ENCODE data around the gene OR52A5.
"Not testable (repeated sequence)": the region's sequence is repeated elsewhere in the genome, so short reads cannot be mapped to it uniquely, and the experiment has no call there.

The OR52A5 gene

DNA sequence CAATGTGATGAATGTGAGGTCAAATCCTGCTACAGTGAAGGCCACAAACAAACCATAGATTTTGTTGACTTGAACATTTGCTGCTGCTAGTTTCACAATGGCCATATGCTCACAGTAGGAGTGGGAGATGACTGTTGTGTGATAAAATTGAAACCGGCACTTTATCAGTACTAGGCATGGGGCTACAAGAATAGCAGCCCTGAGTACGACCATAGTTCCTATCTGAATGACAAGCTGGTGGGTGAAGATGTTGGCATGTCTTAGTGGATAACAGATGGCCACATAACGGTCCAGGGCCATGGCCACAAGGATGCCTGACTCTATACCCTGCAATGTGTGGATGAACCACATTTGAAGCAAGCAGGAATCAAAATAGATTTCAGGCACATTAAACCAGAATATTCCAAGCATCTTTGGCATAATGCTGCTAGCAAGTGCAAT is 13.6 kb upstream of the OR52A5 start:
- Histone ChIP-seq H3K9ac (ENCODE audit: low read length) (no peak overlapping the region), H3K36me3 (ENCODE audit: control insufficient read depth, insufficient read depth, low read length) (no peaks in the 10 kb centered on the region), H3K4me3 (ENCODE audit: low read depth, low read length) (no peak overlapping the region), H3K9me3 (ENCODE audit: control insufficient read depth, insufficient read depth, low read depth, low read length) (no peaks in the 10 kb centered on the region), H3K4me1 (ENCODE audit: control insufficient read depth, insufficient read depth, low read length) (no peaks in the 10 kb centered on the region), H3K27me3 (ENCODE audit: control insufficient read depth, insufficient read depth, low read length) (no peaks in the 10 kb centered on the region), H3K27ac (ENCODE audit: low read depth, low read length) (no peak overlapping the region)

DNA sequence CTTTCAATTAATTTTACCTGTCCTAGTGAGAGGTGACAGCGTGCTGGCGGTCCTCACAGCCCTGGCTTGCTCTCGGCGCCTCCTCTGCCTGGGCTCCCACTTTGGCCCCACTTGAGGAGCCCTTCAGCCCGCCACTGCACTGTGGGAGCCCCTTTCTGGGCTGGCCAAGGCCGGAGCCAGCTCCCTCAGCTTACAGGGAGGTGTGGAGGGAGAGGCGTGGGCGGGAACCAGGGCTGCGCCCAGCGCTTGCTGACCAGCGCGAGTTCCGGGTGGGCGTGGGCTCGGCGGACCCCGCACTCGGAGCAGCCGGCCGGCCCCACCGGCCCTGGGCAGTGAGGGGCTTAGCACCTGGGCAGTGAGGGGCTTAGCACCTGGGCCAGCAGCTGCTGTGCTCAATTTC is 6.0 kb upstream of the OR52A5 start:
- not testable (repeated sequence) for H3K27ac ChIP-seq (ENCODE audit: low read depth, low read length); H3K36me3 ChIP-seq (ENCODE audit: control insufficient read depth, insufficient read depth, low read length); H3K27me3 ChIP-seq (ENCODE audit: control insufficient read depth, insufficient read depth, low read length); H3K9me3 ChIP-seq (ENCODE audit: control insufficient read depth, insufficient read depth, low read depth, low read length); H3K4me3 ChIP-seq (ENCODE audit: low read depth, low read length); H3K9ac ChIP-seq (ENCODE audit: low read length); H3K4me1 ChIP-seq (ENCODE audit: control insufficient read depth, insufficient read depth, low read length)

GRCh38 chr11:5137014-5137413 is 1.1 kb downstream of the OR52A5 start:
- H3K9me3 ChIP-seq (ENCODE audit: control insufficient read depth, insufficient read depth, low read depth, low read length) = no peaks in the 10 kb centered on the region
- peaks cover 14% of the 10 kb centered on the region; the same call in 1 of the 2 replicates for H3K4me1 ChIP-seq (ENCODE audit: control insufficient read depth, insufficient read depth, low read length)
- H3K4me3 ChIP-seq (ENCODE audit: low read depth, low read length) = no peak overlapping the region
- no peaks in the 10 kb centered on the region for H3K36me3 ChIP-seq (ENCODE audit: control insufficient read depth, insufficient read depth, low read length)
- no peak overlapping the region for H3K9ac ChIP-seq (ENCODE audit: low read length)
- no peaks in the 10 kb centered on the region for H3K27me3 ChIP-seq (ENCODE audit: control insufficient read depth, insufficient read depth, low read length)
- H3K27ac ChIP-seq (ENCODE audit: low read depth, low read length) = no peak overlapping the region

GRCh38 chr11:5136261-5136660 is 1.9 kb downstream of the OR52A5 start:
- H3K4me1 ChIP-seq (ENCODE audit: control insufficient read depth, insufficient read depth, low read length) = peaks cover 14% of the 10 kb centered on the region; the same call in 1 of the 2 replicates
- H3K27ac ChIP-seq (ENCODE audit: low read depth, low read length) = no peak overlapping the region
- no peaks in the 10 kb centered on the region for H3K27me3 ChIP-seq (ENCODE audit: control insufficient read depth, insufficient read depth, low read length)
- no peak overlapping the region for H3K9ac ChIP-seq (ENCODE audit: low read length)
- no peaks in the 10 kb centered on the region for H3K36me3 ChIP-seq (ENCODE audit: control insufficient read depth, insufficient read depth, low read length)
- H3K4me3 ChIP-seq (ENCODE audit: low read depth, low read length) = no peak overlapping the region
- no peaks in the 10 kb centered on the region for H3K9me3 ChIP-seq (ENCODE audit: control insufficient read depth, insufficient read depth, low read depth, low read length)

DNA sequence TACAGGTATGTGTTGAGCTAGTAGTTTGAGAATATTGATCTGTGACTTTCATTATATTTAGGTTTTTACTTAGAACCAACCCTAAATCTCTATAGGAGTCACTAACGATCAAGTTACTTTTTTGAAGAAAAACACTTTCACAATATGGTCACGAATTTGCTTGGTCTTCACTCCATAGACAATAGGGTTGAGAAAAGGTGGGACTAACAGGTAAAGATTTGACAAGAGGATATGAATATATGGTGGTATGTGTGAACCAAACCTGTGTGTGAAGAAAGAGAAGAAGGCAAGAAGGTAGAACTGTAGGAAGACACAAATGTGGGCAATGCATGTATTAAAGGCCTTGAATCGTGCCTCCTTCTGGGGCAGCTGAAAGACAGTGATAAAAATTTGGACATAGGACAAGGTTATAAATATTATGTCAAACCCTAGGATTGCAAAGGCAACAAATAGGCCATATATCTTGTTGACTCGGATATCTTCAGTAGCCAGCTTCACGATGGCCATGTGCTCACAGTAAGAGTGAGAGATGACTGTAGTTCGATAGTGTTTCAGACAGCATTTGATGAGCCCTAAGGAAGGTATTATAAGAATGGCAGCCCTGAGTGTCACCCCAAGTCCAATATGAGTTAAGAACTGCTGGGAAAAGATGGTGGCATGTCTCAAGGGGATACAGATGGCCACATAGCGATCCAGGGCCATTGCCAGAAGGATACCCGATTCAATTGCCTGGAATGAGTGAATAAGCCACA is 6.4 kb downstream of the OR52A5 start:
- no peak overlapping the region for H3K4me3 ChIP-seq (ENCODE audit: low read depth, low read length)
- no peaks in the 10 kb centered on the region for H3K36me3 ChIP-seq (ENCODE audit: control insufficient read depth, insufficient read depth, low read length)
- no peaks in the 10 kb centered on the region for H3K9me3 ChIP-seq (ENCODE audit: control insufficient read depth, insufficient read depth, low read depth, low read length)
- no peak overlapping the region for H3K9ac ChIP-seq (ENCODE audit: low read length)
- no peak overlapping the region for H3K27ac ChIP-seq (ENCODE audit: low read depth, low read length)
- H3K27me3 ChIP-seq (ENCODE audit: control insufficient read depth, insufficient read depth, low read length) = no peaks in the 10 kb centered on the region
- H3K4me1 ChIP-seq (ENCODE audit: control insufficient read depth, insufficient read depth, low read length) = peaks cover 9% of the 10 kb centered on the region; the same call in 1 of the 2 replicates

- H3K9ac ChIP-seq (ENCODE audit: low read length) = no peak overlapping the region
- no peaks in the 10 kb centered on the region for H3K4me1 ChIP-seq (ENCODE audit: control insufficient read depth, insufficient read depth, low read length)
- H3K36me3 ChIP-seq (ENCODE audit: control insufficient read depth, insufficient read depth, low read length) = no peaks in the 10 kb centered on the region
- no peak overlapping the region for H3K4me3 ChIP-seq (ENCODE audit: low read depth, low read length)
- no peak overlapping the region for H3K27ac ChIP-seq (ENCODE audit: low read depth, low read length)
- no peaks in the 10 kb centered on the region for H3K27me3 ChIP-seq (ENCODE audit: control insufficient read depth, insufficient read depth, low read length)
- no peaks in the 10 kb centered on the region for H3K9me3 ChIP-seq (ENCODE audit: control insufficient read depth, insufficient read depth, low read depth, low read length)
Observed at GRCh38 chr11:5129457-5129877, 8.7 kb downstream of the OR52A5 start.

DNA sequence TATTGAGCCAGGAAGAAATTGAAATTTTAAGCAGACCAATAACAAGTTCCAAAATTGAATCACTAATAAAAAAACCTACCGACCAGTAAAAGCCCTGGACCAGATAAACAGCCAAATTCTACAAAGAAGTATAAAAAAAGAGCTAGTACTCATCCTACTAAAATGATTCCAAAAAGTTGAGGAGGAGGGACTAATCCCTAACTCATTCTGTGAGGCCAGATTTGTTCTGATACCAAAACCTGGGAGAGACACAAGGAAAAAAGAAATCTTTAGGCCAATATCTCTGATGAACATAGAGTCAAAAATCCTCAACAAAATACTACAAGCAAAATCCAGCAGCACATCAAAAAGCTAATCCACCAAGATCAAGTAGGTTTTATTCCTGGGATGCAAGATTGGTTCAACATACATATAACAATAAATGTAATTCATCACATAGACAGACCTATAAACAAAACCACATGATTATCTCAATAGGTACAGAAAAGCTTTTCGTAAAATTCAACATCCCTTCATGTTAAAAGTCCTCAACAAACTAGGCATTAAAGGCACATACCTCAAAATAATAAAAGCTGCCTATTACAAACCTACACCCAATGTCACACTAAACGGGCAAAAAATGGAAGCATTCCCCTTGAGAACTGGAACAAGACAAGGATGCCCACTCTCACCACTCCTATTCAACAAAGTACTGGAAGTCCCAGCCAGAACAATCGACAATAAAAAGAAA is 13.1 kb downstream of the OR52A5 start:
- H3K36me3 ChIP-seq (ENCODE audit: control insufficient read depth, insufficient read depth, low read length) = no peaks in the 10 kb centered on the region
- no peaks in the 10 kb centered on the region for H3K4me1 ChIP-seq (ENCODE audit: control insufficient read depth, insufficient read depth, low read length)

GRCh38 chr11:5123802-5124521 is 14.2 kb downstream of the OR52A5 start:
- no peak overlapping the region for H3K4me3 ChIP-seq (ENCODE audit: low read depth, low read length)
- no peak overlapping the region for H3K27ac ChIP-seq (ENCODE audit: low read depth, low read length)
- no peaks in the 10 kb centered on the region for H3K27me3 ChIP-seq (ENCODE audit: control insufficient read depth, insufficient read depth, low read length)
- H3K4me1 ChIP-seq (ENCODE audit: control insufficient read depth, insufficient read depth, low read length) = no peaks in the 10 kb centered on the region
- H3K36me3 ChIP-seq (ENCODE audit: control insufficient read depth, insufficient read depth, low read length) = no peaks in the 10 kb centered on the region
- no peak overlapping the region for H3K9ac ChIP-seq (ENCODE audit: low read length)
- no peaks in the 10 kb centered on the region for H3K9me3 ChIP-seq (ENCODE audit: control insufficient read depth, insufficient read depth, low read depth, low read length)

More for the DNA sequence above, 13.1 kb downstream of the OR52A5 start:
- Histone ChIP-seq H3K9ac (ENCODE audit: low read length) (no peak overlapping the region), H3K27ac (ENCODE audit: low read depth, low read length) (no peak overlapping the region), H3K27me3 (ENCODE audit: control insufficient read depth, insufficient read depth, low read length) (no peaks in the 10 kb centered on the region), H3K4me3 (ENCODE audit: low read depth, low read length) (no peak overlapping the region), H3K9me3 (ENCODE audit: control insufficient read depth, insufficient read depth, low read depth, low read length) (no peaks in the 10 kb centered on the region)

DNA sequence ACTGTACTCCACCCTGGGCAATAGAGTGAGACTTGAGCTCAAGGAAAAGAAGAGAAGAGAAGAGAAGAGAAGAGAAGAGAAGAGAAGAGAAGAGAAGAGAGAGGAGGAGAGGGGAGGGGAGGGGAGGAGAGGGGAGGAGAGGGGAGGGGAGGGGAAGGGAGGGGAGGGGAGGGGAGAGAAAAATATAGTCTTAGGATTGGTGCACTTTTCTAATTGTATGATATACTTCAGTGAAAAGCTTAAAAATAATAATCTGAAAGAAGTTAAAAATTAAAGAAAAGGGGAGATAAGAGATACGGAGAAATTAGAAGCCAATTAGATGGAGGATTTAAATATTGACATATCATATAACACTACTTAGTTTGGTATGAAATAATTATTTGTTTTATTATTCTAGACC is 19.3 kb downstream of the OR52A5 start:
- Histone ChIP-seq H3K27ac (ENCODE audit: low read depth, low read length) (no peak overlapping the region), H3K9me3 (ENCODE audit: control insufficient read depth, insufficient read depth, low read depth, low read length) (no peaks in the 10 kb centered on the region), H3K4me1 (ENCODE audit: control insufficient read depth, insufficient read depth, low read length) (no peaks in the 10 kb centered on the region), H3K27me3 (ENCODE audit: control insufficient read depth, insufficient read depth, low read length) (no peaks in the 10 kb centered on the region), H3K36me3 (ENCODE audit: control insufficient read depth, insufficient read depth, low read length) (no peaks in the 10 kb centered on the region), H3K9ac (ENCODE audit: low read length) (no peak overlapping the region), H3K4me3 (ENCODE audit: low read depth, low read length) (no peak overlapping the region)

DNA sequence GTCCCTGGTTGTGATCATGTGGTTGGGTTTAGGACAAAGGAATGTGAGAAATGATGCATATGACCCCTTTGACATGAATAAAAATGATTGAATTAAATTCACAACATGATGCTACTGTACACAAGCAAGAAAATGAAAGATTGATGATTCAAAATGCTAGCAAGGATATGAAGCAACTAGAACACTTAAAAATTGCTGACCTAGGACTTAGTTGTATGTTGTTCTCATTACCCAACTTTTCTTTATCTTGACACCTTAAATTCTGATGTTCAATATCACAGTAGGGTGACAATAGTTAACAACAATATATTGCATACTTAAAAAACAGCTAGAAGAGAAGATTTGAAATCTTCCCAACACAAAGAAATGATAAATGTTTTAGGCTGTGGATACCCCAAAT is 20.6 kb downstream of the OR52A5 start:
- no peak overlapping the region for H3K4me3 ChIP-seq (ENCODE audit: low read depth, low read length)
- H3K9ac ChIP-seq (ENCODE audit: low read length) = no peak overlapping the region
- no peaks in the 10 kb centered on the region for H3K4me1 ChIP-seq (ENCODE audit: control insufficient read depth, insufficient read depth, low read length)
- no peak overlapping the region for H3K27ac ChIP-seq (ENCODE audit: low read depth, low read length)
- no peaks in the 10 kb centered on the region for H3K9me3 ChIP-seq (ENCODE audit: control insufficient read depth, insufficient read depth, low read depth, low read length)
- no peaks in the 10 kb centered on the region for H3K36me3 ChIP-seq (ENCODE audit: control insufficient read depth, insufficient read depth, low read length)
- no peaks in the 10 kb centered on the region for H3K27me3 ChIP-seq (ENCODE audit: control insufficient read depth, insufficient read depth, low read length)

- no peak overlapping the region for H3K27ac ChIP-seq (ENCODE audit: low read depth, low read length)
- no peaks in the 10 kb centered on the region for H3K27me3 ChIP-seq (ENCODE audit: control insufficient read depth, insufficient read depth, low read length)
- H3K9ac ChIP-seq (ENCODE audit: low read length) = no peak overlapping the region
- H3K9me3 ChIP-seq (ENCODE audit: control insufficient read depth, insufficient read depth, low read depth, low read length) = no peaks in the 10 kb centered on the region
- H3K4me3 ChIP-seq (ENCODE audit: low read depth, low read length) = no peak overlapping the region
- H3K4me1 ChIP-seq (ENCODE audit: control insufficient read depth, insufficient read depth, low read length) = no peaks in the 10 kb centered on the region
- no peaks in the 10 kb centered on the region for H3K36me3 ChIP-seq (ENCODE audit: control insufficient read depth, insufficient read depth, low read length)
Observed at GRCh38 chr11:5115339-5115738, 22.8 kb downstream of the OR52A5 start.
